Globus pallidus (tissue), 1 donor: ENCODE measurements around the gene HMCN2.
A peak's percentile ranks its signal among the peaks of the same experiment; 100 is the strongest.

Source experiments
- DNase-seq: peaks from one replicate; pipeline ENCODE4 v3.0.0-alpha.2; 2015; ENCODE audit warnings: low spot score

The HMCN2 gene

GRCh38 chr9:130471411-130472183, 206.0 kb downstream of the HMCN2 start:
- no peak for DNase-seq

GRCh38 chr9:130472184-130472705, 206.7 kb downstream of the HMCN2 start:
- DNase-seq = no peak

GRCh38 chr9:130473009-130473408, 207.4 kb downstream of the HMCN2 start:
- no peak for DNase-seq

GRCh38 chr9:130473566-130473965, 208.0 kb downstream of the HMCN2 start:
- no peak for DNase-seq

GRCh38 chr9:130474106-130474505, 208.5 kb downstream of the HMCN2 start:
- DNase-seq = no peak

GRCh38 chr9:130476151-130476730, 210.7 kb downstream of the HMCN2 start:
- no peak for DNase-seq

GRCh38 chr9:130477564-130477963, 212.0 kb downstream of the HMCN2 start:
- DNase-seq = no peak

GRCh38 chr9:130478152-130478551, 212.6 kb downstream of the HMCN2 start:
- DNase-seq = no peak

GRCh38 chr9:130478736-130479575, 213.4 kb downstream of the HMCN2 start:
- no peak for DNase-seq

- DNase-seq = no peak
Measured at GRCh38 chr9:130479587-130479986, 214.0 kb downstream of the HMCN2 start.

- DNase-seq = peak; percentile 6
Measured at GRCh38 chr9:130480673-130481072, 215.1 kb downstream of the HMCN2 start.

- DNase-seq = no peak
Measured at GRCh38 chr9:130482463-130482862, 216.9 kb downstream of the HMCN2 start.

GRCh38 chr9:130483371-130483971, 217.9 kb downstream of the HMCN2 start:
- DNase-seq = no peak
